K562 (cell line): ENCODE data around the gene DRD2. TPM values are rescaled to one million over a fixed set of nuclear protein-coding genes. Genes with fewer than 3 reads are reported as not detected.

Experiments used
- ATAC-seq: fragments of 200-7000 bp; cut with Tn5 transposase; 3 replicates; pipeline ENCODE4 v1.9.1; 2020; ENCODE audit warnings: moderate library complexity
- BruUV-seq: library from RNA; stranded (reverse); fragments of 400-500 nt; replicated peaks from 2 replicates; lab custom pipeline; 2021; lab: Mats Ljungman, UMichigan
- CTCF ChIA-PET: fragments of 300-600 bp; formaldehyde crosslinking; extraction: SDS; loops from one replicate; lab custom pipeline; 2021; ENCODE audit warnings: low intra/inter-chr PET ratio; lab: Yijun Ruan, JAX
- POLR2A ChIA-PET: fragments of 300-600, 350-650 bp; sonication (Branson Sonifier 250); formaldehyde crosslinking; extraction: SDS; loops from one replicate; lab custom pipeline; 2021; ENCODE audit warnings: antibody characterized with exemption, inconsistent platforms; lab: Yijun Ruan, JAX
- DNase-seq, 4 experiments: peaks; one replicate each; pipeline versions ENCODE4 v3.0.0 to v3.0.0-alpha.2; 2011 to 2018; ENCODE audit warnings: low spot score in 3 of 4, mixed read lengths in 3 of 4; ENCODE audit errors: extremely low read depth in 1 of 4
- FAIRE-seq: peaks from 2 replicates; lab custom pipeline; 2011; peaks lifted over from hg19 to GRCh38; lab: Jason Lieb, UNC
- H2AFZ ChIP-seq: 2 replicates; pipeline ENCODE4 v1.6.0; 2011; ENCODE audit warnings: low read depth, low read length, control low read depth, inconsistent platforms
- H3K27ac ChIP-seq: fragments of 200-600 bp; 3 replicates; pipeline ENCODE4 v1.8.0; 2011; ENCODE audit warnings: low read depth, mild to moderate bottlenecking, control low read depth, inconsistent platforms, low read length, moderate library complexity, mixed read lengths; ENCODE audit errors: extremely low read depth
- H3K27me3 ChIP-seq, 2 experiments: fragments of 300-600 bp in 1 of 2; 2 replicates in 1 of 2; 3 replicates in 1 of 2; pipeline versions ENCODE4 v1.6.0 to v1.8.0; 2011; ENCODE audit warnings: inconsistent platforms in 2 of 2, low read length in 2 of 2, mild to moderate bottlenecking in 1 of 2, mixed read lengths in 1 of 2, moderate library complexity in 1 of 2; ENCODE audit not compliant: control insufficient read depth in 2 of 2, insufficient read depth in 2 of 2
- H3K36me3 ChIP-seq: fragments of 300-600 bp; 3 replicates; pipeline ENCODE4 v1.8.0; 2011; ENCODE audit warnings: mild to moderate bottlenecking, low read length, inconsistent platforms; ENCODE audit not compliant: control insufficient read depth, insufficient read depth
- H3K4me1 ChIP-seq, 2 experiments: fragments of 200-600 bp in 1 of 2; replicated peaks in 1 of 2; 2 replicates in 1 of 2; 3 replicates in 1 of 2; pipeline versions ENCODE4 v1.5.1 to v1.8.0; 2011; ENCODE audit warnings: inconsistent platforms in 2 of 2, low read length in 2 of 2, mild to moderate bottlenecking in 1 of 2, mixed read lengths in 1 of 2, moderate library complexity in 1 of 2; ENCODE audit not compliant: control insufficient read depth in 2 of 2, insufficient read depth in 2 of 2
- H3K4me2 ChIP-seq: 2 replicates; pipeline ENCODE4 v1.6.1; 2011; ENCODE audit warnings: low read length, control low read depth, inconsistent platforms, mixed read lengths; ENCODE audit not compliant: insufficient read depth
- H3K4me3 ChIP-seq: fragments of 200-600 bp; sonication (generic), shearing (Covaris generic); 2 replicates; pipeline ENCODE4 v1.5.1; 2016; ENCODE audit warnings: control low read depth, inconsistent platforms
- H3K79me2 ChIP-seq: fragments of 200-600 bp; 3 replicates; pipeline ENCODE4 v1.8.0; 2011; ENCODE audit warnings: low read length, inconsistent platforms; ENCODE audit not compliant: control insufficient read depth, insufficient read depth
- H3K9ac ChIP-seq, 2 experiments: 2 replicates each; pipeline versions ENCODE4 v1.6.0 to v1.6.1; 2011; ENCODE audit warnings: low read depth in 2 of 2, low read length in 2 of 2, control low read depth in 1 of 2, inconsistent platforms in 1 of 2, mild to moderate bottlenecking in 1 of 2, mixed read lengths in 1 of 2; ENCODE audit not compliant: insufficient read depth in 1 of 2
- H3K9me1 ChIP-seq: one replicate; pipeline ENCODE4 v1.6.0; 2011; ENCODE audit warnings: inconsistent platforms, mild to moderate bottlenecking, low read length, moderate library complexity; ENCODE audit not compliant: control insufficient read depth, insufficient read depth
- H3K9me3 ChIP-seq: replicated peaks from 2 replicates; pipeline ENCODE4 v1.5.1; 2011; ENCODE audit warnings: low read depth, low read length, inconsistent platforms; ENCODE audit not compliant: control insufficient read depth, insufficient read depth
- H4K20me1 ChIP-seq: replicated peaks from 2 replicates; pipeline ENCODE4 v1.6.1; 2011; ENCODE audit warnings: low read length, inconsistent platforms, mixed read lengths; ENCODE audit not compliant: control insufficient read depth, insufficient read depth
- ERF ChIP-seq: fragments of 450-650 bp; formaldehyde crosslinking; IDR thresholded peaks from 2 replicates; pipeline ENCODE4 v1.4.0; 2020; ENCODE audit warnings: mild to moderate bottlenecking, mixed read lengths
- HSF4 ChIP-seq: fragments of 250-450 bp; sonication (Bioruptor Pico); IDR thresholded peaks from 2 replicates; pipeline ENCODE4 v2.1.2; 2022; ENCODE audit warnings: mild to moderate bottlenecking, moderate library complexity, borderline replicate concordance
- MTA1 ChIP-seq: fragments of 450-650 bp; IDR thresholded peaks from 2 replicates; pipeline ENCODE4 v1.6.1; 2017; ENCODE audit warnings: borderline replicate concordance
- MXI1 ChIP-seq: IDR thresholded peaks from 2 replicates; pipeline ENCODE4 v1.6.1; 2011; ENCODE audit warnings: low read depth, mild to moderate bottlenecking, improper control_type of control experiment, low read length
- NCOA1 ChIP-seq: fragments of 450-650 bp; IDR thresholded peaks from 2 replicates; pipeline ENCODE4 v1.6.1; 2016; ENCODE audit warnings: low read depth
- NFE2 ChIP-seq: IDR thresholded peaks from 2 replicates; pipeline ENCODE4 v1.6.1; 2014; ENCODE audit warnings: antibody characterized with exemption, low read depth
- NUFIP1 ChIP-seq: fragments of 450-650 bp; IDR thresholded peaks from 2 replicates; pipeline ENCODE4 v1.6.1; 2018; ENCODE audit not compliant: partially characterized antibody
- PHTF2 ChIP-seq: fragments of 250-450 bp; sonication (Bioruptor Pico); IDR thresholded peaks from 2 replicates; pipeline ENCODE4 v1.5.0; 2021; ENCODE audit warnings: mild to moderate bottlenecking
- PKNOX1 ChIP-seq: fragments of 450-650 bp; IDR thresholded peaks from 2 replicates; pipeline ENCODE4 v1.6.1; 2016
- RB1 ChIP-seq: fragments of 450-650 bp; IDR thresholded peaks from 2 replicates; pipeline ENCODE4 v1.6.1; 2017; ENCODE audit warnings: low read depth, mild to moderate bottlenecking
- SRSF1 ChIP-seq: fragments of 200-400 bp; formaldehyde crosslinking; IDR thresholded peaks from 2 replicates; pipeline ENCODE4 v1.6.1; 2017; ENCODE audit warnings: mild to moderate bottlenecking, low read depth, low read length, moderate library complexity
- SUPT5H ChIP-seq: fragments of 450-650 bp; IDR thresholded peaks from 2 replicates; pipeline ENCODE4 v1.6.1; 2016
- ZBTB8A ChIP-seq: fragments of 450-650 bp; IDR thresholded peaks from 2 replicates; pipeline ENCODE4 v1.6.1; 2018; ENCODE audit warnings: mild to moderate bottlenecking, moderate library complexity; ENCODE audit not compliant: partially characterized antibody
- ZFP1 ChIP-seq: fragments of 450-650 bp; formaldehyde crosslinking; IDR thresholded peaks from 2 replicates; pipeline ENCODE4 v1.4.0; 2020; ENCODE audit warnings: mild to moderate bottlenecking, mixed read lengths
- ZNF3 ChIP-seq: fragments of 250-450 bp; sonication (Bioruptor Pico); IDR thresholded peaks from 2 replicates; pipeline ENCODE4 v1.5.0; 2021; ENCODE audit warnings: mild to moderate bottlenecking, moderate library complexity
- WGBS: fragments of 100-300 bp; shearing (Covaris generic); methylation state at CpG from one replicate; pipeline ENCODE4 v1.1.6; 2016; ENCODE audit warnings: low coverage, mixed read lengths; ENCODE audit not compliant: insufficient coverage; ENCODE audit errors: missing lambda C conversion rate; 5-methylcytosine and 5-hydroxymethylcytosine counted together
- in situ Hi-C: fragments of 300-500 bp; cut with MboI; formaldehyde crosslinking; loops from 4 replicates; pipeline ENCODE4 v1.15.0; 2018; ENCODE audit warnings: inconsistent platforms, mixed read lengths
- intact Hi-C: fragments of 100-400 bp; cut with micrococcal nuclease; formaldehyde crosslinking; loops from 2 replicates; pipeline ENCODE4 v1.14.2; 2022
- polyA plus RNA-seq, 8 experiments: library from polyadenylated mRNA; depleted of rRNA in 4 of 8; stranded (reverse) in 5 of 8; unstranded in 3 of 8; fragments of >200 nt; fragmentation: Nextera tagmentation in 2 of 8; fragmentation: Illumina TruSeq in 1 of 8; extraction: Ambion mirVana in 2 of 8; extraction: Trizol in 1 of 8; gene quantifications; 2 replicates each; pipeline versions ENCODE4 v1.2.1 to v1.2.3, GENCODE V29; 2011 to 2014; ENCODE audit warnings: inconsistent platforms in 1 of 8, missing spikeins in 1 of 8
- total RNA-seq, 7 experiments: library from RNA; depleted of rRNA in 6 of 7; stranded (reverse); fragments of >200 nt in 6 of 7; fragmentation: Illumina TruSeq in 2 of 7; extraction: Trizol in 2 of 7; gene quantifications; 2 replicates each; pipeline versions ENCODE4 v1.2.1 to v1.2.3, GENCODE V29; 2011 to 2021; ENCODE audit warnings: low replicate concordance in 1 of 7
- TF ChIP-seq, protein P1 (sequence below): fragments of 250-450 bp; sonication (Bioruptor Pico); IDR thresholded peaks from 2 replicates; pipeline ENCODE4 v1.5.0; 2020; ENCODE audit warnings: mild to moderate bottlenecking, borderline replicate concordance

DRD2 gene
- total and polyA plus RNA-seq, 9 of the 15 experiments (the other 6 are each of a cell fraction or from before 2014, with no cell fraction given) = not detected

GRCh38 chr11:113431746-113432145 lies 43.5 kb downstream of the DRD2 start:
- Histone ChIP-seq H4K20me1 (no peaks in the 10 kb centered on the region), H3K4me1 (no peaks in the 10 kb centered on the region; a peak in 2 of 5 replicates), H3K9me3 (no peaks in the 10 kb centered on the region), H3K27me3 (peaks cover 3 to 28% of the 10 kb centered on the region in 2 experiments; a peak in 3 of 5 replicates), H3K79me2 (no peaks in the 10 kb centered on the region), H2AFZ (no peak overlapping the region), H3K9me1 (no peaks in the 10 kb centered on the region), H3K4me3 (no peak overlapping the region), H3K9ac (no peak overlapping the region), H3K4me2 (no peak overlapping the region), H3K36me3 (no peaks in the 10 kb centered on the region), H3K27ac (no peak overlapping the region)
- ATAC-seq = no peak
- TF ChIP-seq NUFIP1 = no peak
- TF ChIP-seq ZNF3 = no peak
- TF ChIP-seq MTA1 = no peak
- TF ChIP-seq PKNOX1 = no peak
- TF ChIP-seq ZBTB8A = no peak
- no peak for TF ChIP-seq MXI1
- no peak for TF ChIP-seq ZFP1 (CRISPR knock-in tag)
- TF ChIP-seq RB1 = no peak
- TF ChIP-seq, protein P1, sequence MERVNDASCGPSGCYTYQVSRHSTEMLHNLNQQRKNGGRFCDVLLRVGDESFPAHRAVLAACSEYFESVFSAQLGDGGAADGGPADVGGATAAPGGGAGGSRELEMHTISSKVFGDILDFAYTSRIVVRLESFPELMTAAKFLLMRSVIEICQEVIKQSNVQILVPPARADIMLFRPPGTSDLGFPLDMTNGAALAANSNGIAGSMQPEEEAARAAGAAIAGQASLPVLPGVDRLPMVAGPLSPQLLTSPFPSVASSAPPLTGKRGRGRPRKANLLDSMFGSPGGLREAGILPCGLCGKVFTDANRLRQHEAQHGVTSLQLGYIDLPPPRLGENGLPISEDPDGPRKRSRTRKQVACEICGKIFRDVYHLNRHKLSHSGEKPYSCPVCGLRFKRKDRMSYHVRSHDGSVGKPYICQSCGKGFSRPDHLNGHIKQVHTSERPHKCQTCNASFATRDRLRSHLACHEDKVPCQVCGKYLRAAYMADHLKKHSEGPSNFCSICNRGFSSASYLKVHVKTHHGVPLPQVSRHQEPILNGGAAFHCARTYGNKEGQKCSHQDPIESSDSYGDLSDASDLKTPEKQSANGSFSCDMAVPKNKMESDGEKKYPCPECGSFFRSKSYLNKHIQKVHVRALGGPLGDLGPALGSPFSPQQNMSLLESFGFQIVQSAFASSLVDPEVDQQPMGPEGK = no peak
- no peak for TF ChIP-seq SUPT5H
- no peak for TF ChIP-seq HSF4
- no peak for TF ChIP-seq PHTF2 (CRISPR knock-in tag)
- TF ChIP-seq ERF (CRISPR knock-in tag) = no peak
- no peak for TF ChIP-seq NCOA1
- TF ChIP-seq NFE2 = no peak
- TF ChIP-seq SRSF1 = no peak
- intact Hi-C loops (no loop called here), in situ Hi-C loops (no loop called here)
- DNase-seq = no peak
- ChIA-PET CTCF (no interaction called here), POLR2A (interaction anchor here (0.6 to 1.1 kb wide), 4 partner anchors 9 to 470 kb away, joined by 3 to 5 read pairs (median 4); no protein-coding TSS in a partner anchor)
- no peak for FAIRE-seq
- no TSS peak for BruUV-seq
- WGBS = 0% methylated on average over 4 of the region's 4 CpGs
